HEK293T (cell line): Measurements from ENCODE around the gene MROH2A.
"Not testable (repeated sequence)": the region's sequence is repeated elsewhere in the genome, so short reads cannot be mapped to it uniquely, and the experiment has no call there.

ENCODE experiments used
- CTCF ChIA-PET: fragments of 350-600 bp; formaldehyde crosslinking; extraction: SDS; loops from one replicate; lab custom pipeline; 2021; ENCODE audit warnings: antibody characterized with exemption, inconsistent platforms; lab: Yijun Ruan, JAX
- POLR2A ChIA-PET: fragments of 350-600 bp; formaldehyde crosslinking; extraction: SDS; loops from one replicate; lab custom pipeline; 2020; ENCODE audit warnings: antibody characterized with exemption, inconsistent platforms; lab: Yijun Ruan, JAX
- DNase-seq: peaks from one replicate; pipeline ENCODE4 v3.0.0; 2012; ENCODE audit warnings: mixed read lengths; ENCODE audit errors: extremely low spot score
- ARNT ChIP-seq: fragments of 450-650 bp; IDR thresholded peaks from 2 replicates; pipeline ENCODE4 v1.6.1; 2017; ENCODE audit warnings: mild to moderate bottlenecking
- BHLHE40 ChIP-seq: fragments of 450-650 bp; IDR thresholded peaks from 2 replicates; pipeline ENCODE4 v1.6.1; 2016; ENCODE audit warnings: mild to moderate bottlenecking, moderate library complexity, borderline replicate concordance
- CTBP1 ChIP-seq: fragments of 450-650 bp; IDR thresholded peaks from 2 replicates; pipeline ENCODE4 v1.6.1; 2016; ENCODE audit warnings: borderline replicate concordance
- ELF4 ChIP-seq: fragments of 450-650 bp; IDR thresholded peaks from 2 replicates; pipeline ENCODE4 v1.6.1; 2017; ENCODE audit warnings: antibody characterized with exemption
- FOXA1 ChIP-seq: fragments of 450-650 bp; IDR thresholded peaks from 2 replicates; pipeline ENCODE4 v1.6.1; 2016; ENCODE audit warnings: mild to moderate bottlenecking
- FOXK2 ChIP-seq: fragments of 450-650 bp; IDR thresholded peaks from 2 replicates; pipeline ENCODE4 v1.6.1; 2016; ENCODE audit warnings: mild to moderate bottlenecking
- FOXM1 ChIP-seq: fragments of 450-650 bp; IDR thresholded peaks from 2 replicates; pipeline ENCODE4 v1.6.1; 2017; ENCODE audit warnings: mild to moderate bottlenecking, borderline replicate concordance
- HDGF ChIP-seq: fragments of 450-650 bp; IDR thresholded peaks from 2 replicates; pipeline ENCODE4 v1.6.1; 2017; ENCODE audit warnings: antibody characterized with exemption, borderline replicate concordance
- L3MBTL2 ChIP-seq: fragments of 450-650 bp; conservative IDR thresholded peaks from 2 replicates; pipeline ENCODE4 v1.6.1; 2016; ENCODE audit warnings: mild to moderate bottlenecking
- LEF1 ChIP-seq: fragments of 450-650 bp; IDR thresholded peaks from 2 replicates; pipeline ENCODE4 v1.6.1; 2017; ENCODE audit warnings: mild to moderate bottlenecking, borderline replicate concordance
- NFRKB ChIP-seq: fragments of 450-650 bp; IDR thresholded peaks from 2 replicates; pipeline ENCODE4 v1.6.1; 2016; ENCODE audit warnings: mild to moderate bottlenecking, moderate library complexity
- PKNOX1 ChIP-seq: fragments of 450-650 bp; IDR thresholded peaks from 2 replicates; pipeline ENCODE4 v1.6.1; 2016
- SP1 ChIP-seq: fragments of 450-650 bp; IDR thresholded peaks from 2 replicates; pipeline ENCODE4 v1.6.1; 2017
- SUZ12 ChIP-seq: fragments of 450-650 bp; IDR thresholded peaks from 2 replicates; pipeline ENCODE4 v1.6.1; 2016; ENCODE audit warnings: mild to moderate bottlenecking
- TARDBP ChIP-seq: fragments of 450-650 bp; IDR thresholded peaks from 2 replicates; pipeline ENCODE4 v1.6.1; 2016
- ZNF384 ChIP-seq: fragments of 450-650 bp; IDR thresholded peaks from 2 replicates; pipeline ENCODE4 v1.6.1; 2016

Gene MROH2A

GRCh38 chr2:233778030-233778429 lies at the start of gene MROH2A:
Gene MROH2A (plus strand): TSS chr2:233778330. CDS start chr2:233779359, 1,029 bp downstream.
- ChIA-PET POLR2A (no interaction called here), CTCF (no interaction called here)
- DNase-seq, result no peak
- TF ChIP-seq ELF4 (no peak), ARNT (no peak), FOXK2 (no peak), BHLHE40 (no peak), CTBP1 (no peak), HDGF (no peak), L3MBTL2 (no peak), FOXM1 (no peak), FOXA1 (no peak)

GRCh38 chr2:233728723-233729301 lies 49.3 kb upstream of the MROH2A start, which contains the start of gene UGT1A3:
Gene UGT1A3 (plus strand): TSS chr2:233729042. CDS start chr2:233729127, 85 bp downstream.
- no peak for DNase-seq

GRCh38 chr2:233736868-233737653 lies 41.1 kb upstream of the MROH2A start:
- CTCF ChIA-PET, POLR2A ChIA-PET, DNase-seq: not testable (repeated sequence)

More at GRCh38 chr2:233728723-233729301, 49.3 kb upstream of the MROH2A start, which contains the start of gene UGT1A3:
- CTCF ChIA-PET, result no interaction called here
- TF ChIP-seq ELF4 (no peak), CTBP1 (no peak), SUZ12 (no peak), SP1 (no peak), TARDBP (no peak), ARNT (no peak), ZNF384 (no peak), NFRKB (no peak)
- POLR2A ChIA-PET, result no interaction called here

- no peak for DNase-seq
- POLR2A ChIA-PET, result no interaction called here
- TF ChIP-seq BHLHE40 (no peak), SUZ12 (no peak), NFRKB (no peak), HDGF (no peak), L3MBTL2 (no peak), FOXM1 (no peak), TARDBP (no peak), FOXA1 (no peak), ZNF384 (no peak), CTBP1 (no peak), FOXK2 (no peak), SP1 (no peak)
- CTCF ChIA-PET, result no interaction called here
Observed at GRCh38 chr2:233740870-233741269, 37.3 kb upstream of the MROH2A start.

- TF ChIP-seq LEF1 (no peak), FOXM1 (no peak), L3MBTL2 (no peak), SP1 (no peak), SUZ12 (no peak), FOXA1 (no peak), TARDBP (no peak), ELF4 (no peak), ARNT (no peak), CTBP1 (no peak), NFRKB (no peak), PKNOX1 (no peak), HDGF (no peak)
- ChIA-PET CTCF (no interaction called here), POLR2A (no interaction called here)
- no peak for DNase-seq
Observed at GRCh38 chr2:233743464-233744259, 34.5 kb upstream of the MROH2A start.

- ChIA-PET CTCF (no interaction called here), POLR2A (no interaction called here)
- no peak for DNase-seq
- no peak for TF ChIP-seq ZNF384
- no peak for TF ChIP-seq LEF1
- TF ChIP-seq SP1, result no peak
- no peak for TF ChIP-seq NFRKB
- TF ChIP-seq BHLHE40, result no peak
- no peak for TF ChIP-seq L3MBTL2
- TF ChIP-seq FOXK2, result no peak
- no peak for TF ChIP-seq ARNT
- no peak for TF ChIP-seq TARDBP
- no peak for TF ChIP-seq HDGF
- TF ChIP-seq CTBP1, result no peak
Observed at GRCh38 chr2:233745073-233745755, 32.9 kb upstream of the MROH2A start.

- DNase-seq, POLR2A ChIA-PET, CTCF ChIA-PET: not testable (repeated sequence)
Observed at GRCh38 chr2:233745838-233746237, 32.3 kb upstream of the MROH2A start.
